Measurements from ENCODE around the gene DIO3.

DNA sequence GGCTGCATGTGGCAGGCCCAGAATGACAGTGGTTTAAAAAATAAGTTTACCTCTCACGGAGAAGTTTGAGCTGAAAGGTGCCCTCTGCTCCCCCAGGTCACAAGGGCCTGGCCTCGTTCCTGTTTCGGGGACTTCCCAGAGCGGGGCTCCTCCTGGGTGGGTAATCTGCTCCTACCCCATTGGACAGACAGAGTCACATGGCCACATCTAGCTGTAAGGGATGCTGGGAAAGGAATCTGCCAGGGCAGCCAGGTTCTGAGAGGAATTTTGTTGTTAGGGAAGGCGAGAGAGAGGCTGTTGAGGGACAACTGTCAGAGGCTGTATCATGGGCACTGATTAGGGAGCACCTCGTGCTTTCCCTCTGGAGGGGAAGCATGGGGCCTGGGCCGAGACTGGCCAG lies 24.0 kb upstream of the DIO3 start:
- TF ChIP-seq CTCF (IDR thresholded peaks at IDR 0.05) (no peak), POLR2A (IDR thresholded peaks at IDR 0.05) (no peak)
